HT-29 (cell line): ENCODE data around the gene STRN3. TPM values are rescaled to one million over a fixed set of nuclear protein-coding genes. Genes with fewer than 3 reads are reported as not detected.

Source experiments
- DNase-seq: peaks from one replicate; pipeline ENCODE4 v3.0.0-alpha.2; 2015; ENCODE audit warnings: low spot score
- total RNA-seq: library from RNA; depleted of rRNA; stranded (reverse); fragments of >200 nt; shearing (Covaris generic); gene quantifications from 2 replicates; pipeline ENCODE4 v1.2.3, GENCODE V29; 2014

The STRN3 gene
- total RNA-seq, 1 experiment from 2014 or later: 18.6 TPM

- DNase-seq: no peak
Measured at GRCh38 chr14:31000629-31001338, 25.4 kb downstream of the STRN3 start.

- DNase-seq: no peak
Measured at GRCh38 chr14:30999038-30999773, 27.0 kb downstream of the STRN3 start.

GRCh38 chr14:30998100-30998706, 28.0 kb downstream of the STRN3 start:
- no peak for DNase-seq

- no peak for DNase-seq
Measured at GRCh38 chr14:30996892-30997659, 29.1 kb downstream of the STRN3 start.

- DNase-seq: no peak
Measured at GRCh38 chr14:30995689-30996088, 30.5 kb downstream of the STRN3 start.

GRCh38 chr14:30994681-30995620, 31.2 kb downstream of the STRN3 start:
- no peak for DNase-seq

- DNase-seq: no peak
Measured at GRCh38 chr14:30993071-30993470, 33.1 kb downstream of the STRN3 start.

GRCh38 chr14:30991408-30991807, 34.8 kb downstream of the STRN3 start:
- no peak for DNase-seq

GRCh38 chr14:30990770-30991169, 35.4 kb downstream of the STRN3 start:
- no peak for DNase-seq

- DNase-seq: no peak
Measured at GRCh38 chr14:30988509-30988908, 37.7 kb downstream of the STRN3 start.

GRCh38 chr14:30985796-30986195, 40.4 kb downstream of the STRN3 start:
- no peak for DNase-seq

GRCh38 chr14:30983858-30984257, 42.3 kb downstream of the STRN3 start:
- no peak for DNase-seq

GRCh38 chr14:30982533-30982932, 43.6 kb downstream of the STRN3 start:
- DNase-seq: no peak

- no peak for DNase-seq
Measured at GRCh38 chr14:30980980-30981379, 45.2 kb downstream of the STRN3 start.

GRCh38 chr14:30980106-30980704, 46.0 kb downstream of the STRN3 start:
- peak; percentile 69 for DNase-seq

- no peak for DNase-seq
Measured at GRCh38 chr14:30977752-30978151, 48.4 kb downstream of the STRN3 start.

GRCh38 chr14:30974628-30975027, 51.6 kb downstream of the STRN3 start:
- DNase-seq: no peak

- no peak for DNase-seq
Measured at GRCh38 chr14:30972882-30973582, 53.1 kb downstream of the STRN3 start.

GRCh38 chr14:30972036-30972732, 54.0 kb downstream of the STRN3 start:
- DNase-seq: peak; percentile 67
